ENCODE data around the gene ARL2.

Gene ARL2

DNA sequence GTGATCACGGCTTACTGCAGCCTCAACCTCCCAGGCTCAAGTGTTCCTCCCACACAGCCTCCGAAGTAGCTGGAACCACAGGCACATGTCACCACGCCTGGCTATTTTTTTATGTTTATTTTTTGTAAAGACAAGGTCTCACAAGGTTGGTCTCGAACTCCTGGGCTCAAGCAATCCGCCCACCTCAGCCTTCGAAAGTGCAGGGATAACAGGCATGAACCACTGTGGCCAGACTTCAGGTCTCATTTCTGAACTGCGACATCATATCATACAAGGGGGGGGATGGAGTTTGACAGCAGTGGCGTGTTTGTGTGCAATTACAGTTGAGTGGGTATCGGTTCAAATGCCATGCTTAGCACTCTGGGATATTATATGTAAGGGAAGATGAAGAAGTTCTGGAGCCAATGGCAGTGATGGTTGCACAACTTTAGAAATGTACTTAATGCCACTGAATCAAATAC is 37.5 kb downstream of the ARL2 start:
- DNase-seq: no peak

DNA sequence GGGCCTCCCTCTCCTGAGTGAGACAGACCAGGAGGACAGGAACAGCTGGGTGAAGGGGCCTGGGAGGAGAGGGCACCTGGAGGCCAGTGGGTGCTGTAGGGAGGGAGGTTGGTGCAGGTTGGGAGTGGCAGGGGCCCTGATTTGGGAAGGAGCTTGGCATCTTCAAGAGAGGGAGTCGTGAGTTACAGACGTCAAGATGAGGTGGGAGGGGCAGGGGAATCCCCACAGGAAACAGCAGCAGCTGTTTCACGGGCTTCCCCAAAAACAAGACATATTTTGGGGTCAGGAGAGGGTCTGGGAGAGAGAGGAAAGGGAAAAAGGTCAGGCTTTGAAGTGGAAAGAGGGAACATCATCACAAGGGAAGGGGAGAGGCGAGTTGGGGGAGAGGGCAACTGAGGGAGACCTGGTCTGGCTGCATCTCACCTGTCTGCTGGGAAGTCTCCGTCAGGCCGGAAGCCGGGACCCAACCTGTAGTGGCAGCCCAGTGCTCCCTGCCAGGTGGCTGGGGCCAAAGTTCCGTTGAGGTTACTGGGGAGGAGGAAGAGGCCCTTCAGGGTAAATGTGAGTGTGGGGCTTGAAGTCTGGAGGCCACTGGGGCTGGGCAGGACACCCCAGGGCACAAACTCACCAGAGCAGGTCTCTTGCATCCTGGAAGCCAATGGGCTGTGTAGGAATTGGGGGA is 40.0 kb downstream of the ARL2 start:
- peak; percentile 4 for DNase-seq

DNA sequence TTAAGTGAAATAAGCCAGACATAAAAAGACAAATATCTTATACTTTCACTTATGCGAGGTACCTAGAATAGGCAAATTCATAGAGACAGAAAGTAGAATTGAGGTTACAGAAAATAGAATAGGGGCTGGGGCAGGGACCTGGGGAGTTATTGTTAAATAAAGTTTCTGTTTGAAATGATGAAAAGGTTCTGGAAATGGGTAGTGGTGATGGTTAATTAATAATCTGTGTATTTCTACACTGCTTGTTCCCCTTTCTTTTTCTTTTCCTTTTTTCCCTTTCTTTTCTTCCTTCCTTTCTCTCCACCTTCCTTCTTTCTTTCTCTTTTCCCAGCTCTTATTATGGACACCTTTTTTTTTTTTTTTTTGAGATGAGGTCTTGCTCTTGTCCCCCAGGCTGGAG is 41.6 kb downstream of the ARL2 start:
- no peak for DNase-seq

DNA sequence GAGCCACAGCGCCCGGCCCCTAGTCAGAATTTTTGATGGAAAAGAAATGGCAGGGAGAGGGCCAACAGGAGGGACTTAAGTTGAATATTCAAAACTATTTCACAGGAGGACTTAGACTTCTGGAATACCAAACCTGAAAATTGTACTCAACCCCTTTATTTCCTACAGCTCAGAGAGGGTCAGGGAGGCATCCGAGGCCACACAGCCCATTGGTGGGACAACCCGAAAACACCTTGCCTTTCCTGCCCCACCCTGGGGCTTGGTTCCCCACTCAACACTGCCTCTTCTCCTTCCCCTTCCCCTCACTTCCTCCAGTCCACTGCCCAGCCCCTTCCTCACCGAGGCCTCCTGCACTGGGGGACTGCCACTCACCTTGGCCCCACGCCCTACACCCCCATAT is 43.0 kb downstream of the ARL2 start:
- DNase-seq: no peak

DNA sequence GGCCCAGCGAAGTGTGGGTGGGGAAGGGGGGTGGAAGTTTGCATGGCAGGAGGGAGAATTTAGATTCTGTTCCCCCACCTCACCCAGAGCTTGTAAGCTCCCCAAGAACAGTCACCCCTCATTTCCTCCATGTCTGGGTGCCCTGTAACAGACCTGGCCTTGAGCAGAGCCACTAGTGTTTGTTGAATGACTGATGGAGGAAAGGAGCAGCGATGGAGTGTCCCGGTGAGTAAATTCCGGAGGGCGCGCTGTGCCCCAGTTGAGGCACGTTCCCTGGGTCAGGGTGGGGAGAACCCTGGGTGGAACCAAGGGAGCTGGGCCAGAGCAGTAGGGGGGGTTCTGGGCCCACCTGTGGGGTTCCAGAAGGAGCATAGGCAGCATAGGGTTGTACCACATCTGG is 43.6 kb downstream of the ARL2 start:
- no peak for DNase-seq

DNA sequence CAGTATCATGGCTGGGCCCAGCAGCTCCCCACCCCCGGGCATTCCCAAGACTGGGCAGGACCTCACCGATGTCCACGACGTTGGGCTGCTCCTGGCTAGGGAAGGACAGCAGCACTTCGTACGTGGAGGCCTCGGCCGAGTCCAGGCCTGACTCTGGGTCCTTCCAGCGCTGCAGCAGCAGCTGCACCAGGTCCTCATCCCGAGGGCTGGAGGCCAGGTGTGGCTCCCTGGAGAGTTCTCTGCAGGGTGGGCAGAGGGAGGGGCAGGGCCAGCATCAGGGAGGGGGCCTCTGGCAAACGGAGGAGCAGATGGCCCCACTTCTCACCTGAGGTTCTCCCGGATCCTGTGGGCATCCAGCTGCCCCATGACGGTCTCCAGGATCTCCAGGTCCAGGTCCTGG is 44.1 kb downstream of the ARL2 start:
- no peak for DNase-seq

DNA sequence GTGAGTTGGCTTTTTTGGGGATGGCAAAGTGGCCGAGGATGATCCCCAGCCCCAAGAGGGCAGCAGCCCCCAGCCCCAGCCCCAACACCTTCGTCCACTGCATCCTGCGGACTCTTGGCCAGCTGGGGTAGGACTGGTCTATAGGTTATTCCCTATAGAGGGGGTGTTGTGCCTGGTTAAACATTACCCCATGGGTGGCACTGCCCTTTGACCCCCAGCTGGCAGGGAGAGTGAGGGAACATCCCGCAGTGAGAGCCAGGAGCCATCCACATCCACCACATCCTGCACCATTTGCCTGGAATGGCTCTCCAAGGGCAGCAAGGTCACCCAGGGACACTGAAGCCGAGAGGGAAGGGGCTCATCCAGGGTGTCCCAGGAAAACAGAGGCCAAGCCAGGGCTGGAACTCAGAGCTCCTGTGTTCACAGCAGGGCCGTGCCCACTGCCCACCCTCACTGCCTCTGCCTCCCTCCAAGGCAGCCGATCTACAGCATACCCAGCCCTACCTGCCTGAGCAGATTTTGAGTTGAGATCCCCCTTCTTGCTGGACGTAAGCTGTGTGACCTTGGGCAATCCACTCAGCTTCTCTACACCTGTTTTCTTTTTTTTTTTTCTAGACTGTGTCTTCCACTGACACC is 44.6 kb downstream of the ARL2 start, which contains the start of gene NAALADL1:
TSS of gene NAALADL1 (minus strand) at position 135 of the 636 bp plus-strand sequence. CDS start at position 103, 32 bp downstream.
- DNase-seq: no peak

DNA sequence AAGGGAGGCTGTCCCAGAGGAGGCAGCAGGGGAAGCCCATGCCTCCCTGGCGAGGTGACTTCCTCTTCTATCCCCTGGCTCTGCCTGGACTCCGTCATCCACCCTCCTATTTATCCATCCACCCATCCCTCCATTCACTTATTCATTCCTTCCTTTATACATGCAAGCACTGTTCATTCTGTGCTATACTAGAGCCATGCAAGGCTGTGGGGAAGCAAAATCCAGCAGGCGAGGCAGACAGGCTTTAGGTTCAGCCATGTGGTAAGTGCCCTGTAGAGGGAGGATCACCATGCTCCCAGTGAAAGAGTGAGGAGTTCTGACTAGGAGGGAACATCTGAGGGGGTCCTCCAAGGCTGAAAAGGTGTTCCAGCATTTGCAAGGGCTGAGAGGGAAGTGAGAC is 45.6 kb downstream of the ARL2 start:
- no peak for DNase-seq

DNA sequence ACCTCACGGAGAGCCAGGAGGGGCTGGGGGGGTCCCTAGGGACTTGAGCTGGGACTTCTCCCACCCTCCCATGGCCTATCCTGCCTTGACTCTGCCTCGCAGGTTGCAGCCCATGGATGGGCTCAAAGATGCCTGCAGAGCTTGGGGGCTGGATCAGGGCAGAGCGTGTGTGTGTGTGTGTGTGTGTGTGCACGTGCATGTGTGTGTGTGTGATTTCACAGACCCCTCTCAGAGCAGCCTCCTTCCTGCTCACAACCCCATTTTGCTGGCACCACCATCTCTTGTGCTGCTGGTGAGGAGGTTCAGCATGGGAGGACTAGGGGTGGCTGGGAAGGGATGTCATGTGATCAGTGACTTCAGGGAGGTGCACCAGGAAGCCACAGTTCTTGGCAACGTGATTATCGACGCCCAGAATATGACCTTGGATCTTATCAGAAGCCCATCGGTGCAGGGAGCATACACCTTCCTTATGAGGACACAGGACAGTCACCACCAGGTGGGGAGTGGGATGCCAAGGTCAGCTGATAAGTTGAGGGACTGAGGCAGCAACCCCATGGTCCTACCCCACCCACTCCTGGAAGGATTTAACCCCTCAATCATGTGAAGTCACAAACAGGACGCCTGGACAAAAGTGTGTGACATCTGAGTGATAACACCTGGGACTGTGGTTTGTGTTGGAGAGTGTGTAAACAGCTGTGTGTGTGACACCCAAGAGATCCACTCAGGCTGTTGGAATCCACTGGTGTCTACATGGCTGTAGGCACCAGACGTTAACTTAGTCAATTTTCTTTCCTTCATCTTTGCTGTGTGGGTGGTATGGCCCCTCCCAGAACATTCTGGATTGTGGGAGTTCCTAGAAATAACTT is 46.2 kb downstream of the ARL2 start:
- DNase-seq: no peak

DNA sequence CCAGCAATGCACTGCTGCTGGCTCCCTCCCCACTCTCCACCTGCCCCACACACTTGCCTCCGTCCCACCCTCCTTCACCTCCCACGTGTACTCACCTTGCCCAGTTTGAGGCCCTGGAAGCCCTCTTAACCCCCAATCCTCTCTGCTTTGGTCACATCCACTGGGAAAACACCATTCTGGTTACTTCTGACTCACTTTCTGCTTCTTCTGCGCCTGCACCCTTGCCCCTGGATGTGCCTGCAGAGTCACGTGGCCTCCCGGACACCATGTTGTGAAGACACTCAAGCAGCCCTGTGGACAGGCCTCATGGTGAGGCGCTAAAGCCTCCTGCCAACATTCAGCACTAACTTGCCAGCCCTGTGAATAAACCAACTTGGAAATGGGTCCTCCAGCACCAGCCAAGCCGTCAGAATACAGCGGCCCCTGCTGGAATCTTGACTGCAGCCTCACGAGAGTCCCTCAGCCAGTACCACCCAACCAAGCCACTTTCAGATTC is 47.0 kb downstream of the ARL2 start:
- no peak for DNase-seq

DNA sequence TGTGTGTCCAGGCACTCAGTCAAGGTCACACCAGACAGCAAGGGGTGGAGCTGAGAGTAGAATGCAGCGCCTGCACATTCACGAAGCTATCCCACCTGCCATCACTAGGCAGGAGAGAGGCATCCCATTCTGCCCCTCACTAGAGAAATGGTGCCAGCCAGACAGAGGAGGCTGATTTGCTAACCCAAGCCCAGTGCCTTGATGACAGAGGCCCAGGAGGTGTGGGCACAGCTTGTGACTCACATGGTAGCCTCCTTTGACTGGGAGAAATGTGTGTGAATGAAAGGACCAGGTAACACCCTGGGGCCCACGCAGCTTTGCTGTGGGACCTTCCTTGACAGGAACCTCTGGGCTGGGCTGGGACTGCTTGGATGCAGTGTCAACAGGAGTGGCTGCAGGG is 49.6 kb downstream of the ARL2 start:
- DNase-seq: no peak

DNA sequence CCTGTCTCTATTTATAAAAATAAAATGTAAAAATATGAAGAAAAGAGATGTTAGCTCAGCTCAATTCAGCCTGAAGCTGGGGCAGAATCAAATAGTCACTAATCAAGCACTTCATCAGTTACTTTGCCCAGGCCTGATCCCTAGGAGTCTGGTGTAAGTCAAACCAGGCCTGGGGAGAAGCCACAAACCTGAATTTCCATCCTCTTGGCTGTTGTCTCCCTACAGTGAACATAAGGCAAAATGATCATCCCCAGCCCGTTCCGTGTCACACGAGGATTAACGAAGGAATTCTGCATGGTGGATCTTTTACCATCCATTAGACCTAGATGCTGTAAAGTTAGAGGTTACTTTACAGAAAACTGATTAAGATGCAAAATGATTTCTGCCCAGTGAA is 50.9 kb downstream of the ARL2 start:
- DNase-seq: no peak

DNA sequence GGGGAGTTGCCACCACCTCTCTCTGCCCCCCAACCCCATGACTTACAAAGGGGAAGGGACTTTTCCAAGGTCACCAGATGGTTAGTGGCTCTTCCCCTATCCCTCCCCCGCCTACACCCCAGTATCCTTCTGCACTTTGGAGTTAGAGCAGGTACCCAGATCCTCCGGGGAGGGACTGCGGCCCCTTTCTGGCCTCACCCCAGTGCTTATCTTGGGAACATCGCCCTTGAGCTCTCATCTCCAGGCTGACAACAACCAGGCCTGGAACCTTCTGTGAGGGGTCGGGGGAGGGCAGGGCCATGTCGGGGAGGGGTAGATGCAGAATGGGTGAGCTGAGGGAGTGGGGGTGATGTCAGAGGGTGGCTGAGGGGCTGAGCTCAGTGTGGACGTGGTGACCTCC is 51.9 kb downstream of the ARL2 start:
- DNase-seq: no peak

DNA sequence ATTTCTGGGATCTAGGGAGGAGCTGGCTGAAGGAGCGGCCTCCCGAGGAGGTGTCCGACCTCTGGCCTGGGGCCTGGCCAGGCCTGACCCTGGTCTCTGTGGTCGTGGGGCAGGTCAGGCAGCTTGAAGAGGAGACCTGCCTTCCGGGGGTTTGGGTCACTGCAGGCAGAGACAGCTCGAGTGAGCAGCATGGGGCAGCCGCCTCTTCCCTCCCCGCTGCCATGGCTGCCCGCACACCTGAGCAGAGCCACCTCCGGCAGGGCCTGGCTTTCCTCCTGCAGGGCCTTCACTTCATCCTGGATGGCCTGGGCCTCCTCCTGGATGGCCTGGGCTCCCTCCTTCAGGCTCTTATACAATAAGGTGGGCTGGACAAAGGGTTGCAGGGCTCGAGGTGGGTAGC is 52.4 kb downstream of the ARL2 start:
- DNase-seq: no peak

DNA sequence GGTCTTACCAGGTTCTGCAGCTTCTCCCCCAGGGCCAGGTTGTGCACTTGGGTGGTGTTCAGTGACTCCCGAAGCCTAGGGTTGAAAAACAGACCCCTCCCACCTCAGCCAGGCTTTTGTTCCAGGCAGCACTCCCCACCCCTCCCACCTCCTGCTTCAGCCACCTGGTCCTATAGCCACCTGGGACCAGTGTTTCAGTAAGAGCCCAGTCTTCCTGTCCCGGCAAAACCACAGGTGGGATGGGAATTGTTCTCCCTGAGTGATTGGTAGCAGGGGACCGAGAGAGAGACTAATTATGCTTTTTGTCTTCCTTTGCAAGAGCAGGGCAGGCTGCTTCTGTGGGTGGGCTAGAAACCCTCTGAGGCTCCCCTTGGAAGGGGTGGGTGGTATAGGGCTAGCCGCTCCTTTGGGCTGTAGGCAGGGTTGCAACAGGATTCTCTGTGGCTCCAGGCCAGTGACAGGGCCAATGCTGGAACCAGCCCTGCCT is 52.9 kb downstream of the ARL2 start:
- no peak for DNase-seq

DNA sequence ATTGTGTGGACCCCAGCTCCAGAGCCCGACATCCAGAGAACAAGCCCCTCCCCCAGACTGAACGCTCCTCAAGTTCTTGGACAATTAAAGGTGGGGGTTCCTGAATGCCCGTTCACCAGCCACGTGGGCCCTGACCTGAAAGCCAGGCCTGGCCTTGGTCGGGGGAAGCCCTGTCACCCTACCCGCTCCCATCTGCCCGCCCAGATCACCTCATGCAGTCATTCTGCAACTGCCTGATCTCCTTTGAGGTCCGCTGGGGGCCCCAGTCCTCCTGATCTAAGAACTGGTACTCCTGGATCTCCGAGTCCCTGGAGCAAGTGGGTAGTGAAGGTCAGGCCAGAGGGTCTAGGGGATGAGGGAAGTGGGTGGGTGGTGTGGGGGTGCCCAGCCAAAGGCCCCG is 53.5 kb downstream of the ARL2 start:
- no peak for DNase-seq

DNA sequence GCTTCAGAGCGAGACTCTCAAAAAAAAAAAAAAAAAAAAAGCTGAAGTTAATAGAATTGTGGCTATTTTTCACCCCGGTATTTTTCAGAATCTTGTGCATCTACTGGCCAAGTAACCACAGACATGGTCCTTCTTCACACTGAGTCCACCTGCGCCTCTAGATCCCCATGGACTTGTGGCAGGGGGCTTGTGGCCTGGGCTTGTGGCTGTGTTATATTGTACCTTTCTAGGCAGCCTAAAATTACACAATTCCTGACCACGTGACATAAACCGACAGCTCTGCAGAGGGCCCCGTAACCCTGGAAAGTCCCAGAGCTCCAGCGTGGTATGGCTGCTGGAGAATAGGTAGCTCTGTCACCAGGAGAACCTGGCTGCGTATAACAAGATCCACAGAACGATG is 55.3 kb downstream of the ARL2 start:
- DNase-seq: no peak
